HG02571 (cell line): ENCODE data around the gene EXOC6B.

Experiments
- ATAC-seq: cut with Tn5 transposase; IDR thresholded peaks from one replicate; pipeline ENCODE4 v1.9.1; 2021; ENCODE audit warnings: mild to moderate bottlenecking, moderate library complexity; ENCODE audit not compliant: unreplicated experiment

The EXOC6B gene

GRCh38 chr2:72153026-72153791, 672.6 kb downstream of the EXOC6B start:
- no peak for ATAC-seq

GRCh38 chr2:72150861-72151356, 674.9 kb downstream of the EXOC6B start:
- no peak for ATAC-seq

GRCh38 chr2:72150157-72150860, 675.5 kb downstream of the EXOC6B start:
- ATAC-seq = peak; percentile 82

- ATAC-seq = no peak
Observed at GRCh38 chr2:72149556-72150156, 676.2 kb downstream of the EXOC6B start.

GRCh38 chr2:72148837-72149555, 676.8 kb downstream of the EXOC6B start:
- no peak for ATAC-seq

- ATAC-seq = no peak
Observed at GRCh38 chr2:72148003-72148836, 677.6 kb downstream of the EXOC6B start.

GRCh38 chr2:72147303-72147971, 678.4 kb downstream of the EXOC6B start, which contains the start of gene CYP26B1:
CYP26B1 (minus strand) TSS chr2:72147862; CDS start chr2:72147834, 28 bp downstream.
- no peak for ATAC-seq

GRCh38 chr2:72146347-72147302, 679.2 kb downstream of the EXOC6B start:
- ATAC-seq = no peak

- no peak for ATAC-seq
Observed at GRCh38 chr2:72145658-72146329, 680.0 kb downstream of the EXOC6B start.

GRCh38 chr2:72145289-72145657, 680.6 kb downstream of the EXOC6B start:
- ATAC-seq = no peak

GRCh38 chr2:72144632-72145288, 681.1 kb downstream of the EXOC6B start:
- ATAC-seq = no peak

- no peak for ATAC-seq
Observed at GRCh38 chr2:72144274-72144631, 681.6 kb downstream of the EXOC6B start.

GRCh38 chr2:72143441-72144273, 682.2 kb downstream of the EXOC6B start:
- no peak for ATAC-seq

GRCh38 chr2:72142570-72143440, 683.0 kb downstream of the EXOC6B start:
- no peak for ATAC-seq

- ATAC-seq = no peak
Observed at GRCh38 chr2:72141881-72142451, 683.9 kb downstream of the EXOC6B start.
